ENCODE measurements around the gene GLMP. TPM values are rescaled to one million over a fixed set of nuclear protein-coding genes. Genes with fewer than 3 reads are reported as not detected.

GLMP gene
- total and polyA plus RNA-seq, 2 of the 13 experiments (the other 11 are each of a cell fraction or from before 2014, with no cell fraction given) = 44.6 to 75.8 TPM

DNA sequence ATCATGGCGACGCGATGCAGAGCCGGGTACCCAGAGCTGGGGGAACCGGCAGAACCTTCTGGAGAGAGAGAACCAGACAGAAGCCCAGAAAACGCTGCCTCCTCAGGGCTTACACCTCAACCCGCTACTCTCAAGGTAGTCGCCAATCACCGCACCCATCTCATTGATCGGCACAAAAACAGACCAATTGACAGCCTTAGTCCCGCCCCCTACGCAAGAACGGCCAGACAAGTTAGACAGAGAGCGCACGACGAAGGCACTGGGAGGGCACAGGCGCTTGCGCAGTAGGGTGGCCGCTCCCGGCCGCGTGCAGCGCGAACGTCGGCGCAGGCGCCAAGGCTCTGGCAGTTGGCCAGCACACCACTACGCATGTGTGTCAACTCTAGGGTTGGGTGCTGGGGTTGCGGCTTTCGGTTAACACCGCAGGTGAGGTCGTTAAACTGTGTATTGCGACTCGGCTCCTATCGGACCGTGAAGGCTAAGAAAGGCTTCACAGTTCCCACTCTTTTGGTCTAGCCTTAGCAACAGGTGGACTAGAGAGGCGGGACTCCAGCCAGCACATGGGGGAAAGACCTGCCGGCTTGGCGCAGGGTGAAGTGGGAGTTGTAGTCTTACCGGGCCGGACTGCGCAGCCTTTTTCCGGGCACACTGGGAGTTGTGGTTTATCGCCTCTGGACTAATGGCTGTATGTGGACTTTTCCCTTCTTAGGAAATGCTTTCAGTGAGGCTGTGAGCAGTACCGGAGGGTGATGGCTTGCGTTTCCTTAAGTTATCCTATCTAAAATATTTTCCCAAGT lies 42.9 kb upstream of the GLMP start, which contains the start of the genes CCT3 and TSACC (continued):
- TF ChIP-seq ZNF343 (CRISPR knock-in tag; IDR thresholded peaks at IDR 0.05) (peak; percentile 83; the same call in 1 of the 2 replicates), SRSF4 (IDR thresholded peaks at IDR 0.05; ENCODE audit: low read depth, low read length, poor library complexity, severe bottlenecking) (no peak), MTA1 (CRISPR knock-in tag; IDR thresholded peaks at IDR 0.05; ENCODE audit: borderline replicate concordance) (no peak), ARNT (IDR thresholded peaks at IDR 0.05) (no peak), KLF9 (CRISPR knock-in tag; IDR thresholded peaks at IDR 0.05; ENCODE audit: low read depth) (no peak), HNRNPK (IDR thresholded peaks at IDR 0.05; ENCODE audit: low read depth, low read length, poor library complexity, severe bottlenecking) (no peak), ZNF44 (CRISPR knock-in tag; IDR thresholded peaks at IDR 0.05) (no peak; the same call in none of the 2 replicates), SP1 (IDR thresholded peaks at IDR 0.05) (no peak), SP1 (CRISPR knock-in tag; IDR thresholded peaks at IDR 0.05) (peak; percentile 66; the same call in 1 of the 2 replicates), ZNF605 (CRISPR knock-in tag; IDR thresholded peaks at IDR 0.05) (peak; percentile 41; the same call in 1 of the 2 replicates), ZNF547 (CRISPR knock-in tag; IDR thresholded peaks at IDR 0.05) (peak; percentile 88; the same call in 1 of the 2 replicates), ZNF230 (CRISPR knock-in tag; IDR thresholded peaks at IDR 0.05) (no peak), RAD21 (CRISPR knock-in tag; IDR thresholded peaks at IDR 0.05) (peak; percentile 5; the same call in 1 of the 2 replicates), ZNF136 (CRISPR knock-in tag; IDR thresholded peaks at IDR 0.05; ENCODE audit: low read depth) (no peak), MED1 (CRISPR knock-in tag; IDR thresholded peaks at IDR 0.05) (no peak)
- TF ChIP-seq, protein P1, sequence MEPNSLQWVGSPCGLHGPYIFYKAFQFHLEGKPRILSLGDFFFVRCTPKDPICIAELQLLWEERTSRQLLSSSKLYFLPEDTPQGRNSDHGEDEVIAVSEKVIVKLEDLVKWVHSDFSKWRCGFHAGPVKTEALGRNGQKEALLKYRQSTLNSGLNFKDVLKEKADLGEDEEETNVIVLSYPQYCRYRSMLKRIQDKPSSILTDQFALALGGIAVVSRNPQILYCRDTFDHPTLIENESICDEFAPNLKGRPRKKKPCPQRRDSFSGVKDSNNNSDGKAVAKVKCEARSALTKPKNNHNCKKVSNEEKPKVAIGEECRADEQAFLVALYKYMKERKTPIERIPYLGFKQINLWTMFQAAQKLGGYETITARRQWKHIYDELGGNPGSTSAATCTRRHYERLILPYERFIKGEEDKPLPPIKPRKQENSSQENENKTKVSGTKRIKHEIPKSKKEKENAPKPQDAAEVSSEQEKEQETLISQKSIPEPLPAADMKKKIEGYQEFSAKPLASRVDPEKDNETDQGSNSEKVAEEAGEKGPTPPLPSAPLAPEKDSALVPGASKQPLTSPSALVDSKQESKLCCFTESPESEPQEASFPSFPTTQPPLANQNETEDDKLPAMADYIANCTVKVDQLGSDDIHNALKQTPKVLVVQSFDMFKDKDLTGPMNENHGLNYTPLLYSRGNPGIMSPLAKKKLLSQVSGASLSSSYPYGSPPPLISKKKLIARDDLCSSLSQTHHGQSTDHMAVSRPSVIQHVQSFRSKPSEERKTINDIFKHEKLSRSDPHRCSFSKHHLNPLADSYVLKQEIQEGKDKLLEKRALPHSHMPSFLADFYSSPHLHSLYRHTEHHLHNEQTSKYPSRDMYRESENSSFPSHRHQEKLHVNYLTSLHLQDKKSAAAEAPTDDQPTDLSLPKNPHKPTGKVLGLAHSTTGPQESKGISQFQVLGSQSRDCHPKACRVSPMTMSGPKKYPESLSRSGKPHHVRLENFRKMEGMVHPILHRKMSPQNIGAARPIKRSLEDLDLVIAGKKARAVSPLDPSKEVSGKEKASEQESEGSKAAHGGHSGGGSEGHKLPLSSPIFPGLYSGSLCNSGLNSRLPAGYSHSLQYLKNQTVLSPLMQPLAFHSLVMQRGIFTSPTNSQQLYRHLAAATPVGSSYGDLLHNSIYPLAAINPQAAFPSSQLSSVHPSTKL (CRISPR knock-in tag; IDR thresholded peaks at IDR 0.05) = peak; percentile 31; the same call in 1 of the 2 replicates
- TF ChIP-seq, protein P2, sequence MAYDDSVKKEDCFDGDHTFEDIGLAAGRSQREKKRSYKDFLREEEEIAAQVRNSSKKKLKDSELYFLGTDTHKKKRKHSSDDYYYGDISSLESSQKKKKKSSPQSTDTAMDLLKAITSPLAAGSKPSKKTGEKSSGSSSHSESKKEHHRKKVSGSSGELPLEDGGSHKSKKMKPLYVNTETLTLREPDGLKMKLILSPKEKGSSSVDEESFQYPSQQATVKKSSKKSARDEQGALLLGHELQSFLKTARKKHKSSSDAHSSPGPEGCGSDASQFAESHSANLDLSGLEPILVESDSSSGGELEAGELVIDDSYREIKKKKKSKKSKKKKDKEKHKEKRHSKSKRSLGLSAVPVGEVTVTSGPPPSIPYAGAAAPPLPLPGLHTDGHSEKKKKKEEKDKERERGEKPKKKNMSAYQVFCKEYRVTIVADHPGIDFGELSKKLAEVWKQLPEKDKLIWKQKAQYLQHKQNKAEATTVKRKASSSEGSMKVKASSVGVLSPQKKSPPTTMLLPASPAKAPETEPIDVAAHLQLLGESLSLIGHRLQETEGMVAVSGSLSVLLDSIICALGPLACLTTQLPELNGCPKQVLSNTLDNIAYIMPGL (CRISPR knock-in tag; IDR thresholded peaks at IDR 0.05; ENCODE audit: borderline replicate concordance in 1 of 2, low read depth in 1 of 2) = peak in 1 of 2 experiments; percentile 48; a peak in 1 of 4 replicates
- TF ChIP-seq, protein P3, sequence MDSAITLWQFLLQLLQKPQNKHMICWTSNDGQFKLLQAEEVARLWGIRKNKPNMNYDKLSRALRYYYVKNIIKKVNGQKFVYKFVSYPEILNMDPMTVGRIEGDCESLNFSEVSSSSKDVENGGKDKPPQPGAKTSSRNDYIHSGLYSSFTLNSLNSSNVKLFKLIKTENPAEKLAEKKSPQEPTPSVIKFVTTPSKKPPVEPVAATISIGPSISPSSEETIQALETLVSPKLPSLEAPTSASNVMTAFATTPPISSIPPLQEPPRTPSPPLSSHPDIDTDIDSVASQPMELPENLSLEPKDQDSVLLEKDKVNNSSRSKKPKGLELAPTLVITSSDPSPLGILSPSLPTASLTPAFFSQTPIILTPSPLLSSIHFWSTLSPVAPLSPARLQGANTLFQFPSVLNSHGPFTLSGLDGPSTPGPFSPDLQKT (CRISPR knock-in tag; IDR thresholded peaks at IDR 0.05; ENCODE audit: borderline replicate concordance) = no peak
- TF ChIP-seq, protein P4, sequence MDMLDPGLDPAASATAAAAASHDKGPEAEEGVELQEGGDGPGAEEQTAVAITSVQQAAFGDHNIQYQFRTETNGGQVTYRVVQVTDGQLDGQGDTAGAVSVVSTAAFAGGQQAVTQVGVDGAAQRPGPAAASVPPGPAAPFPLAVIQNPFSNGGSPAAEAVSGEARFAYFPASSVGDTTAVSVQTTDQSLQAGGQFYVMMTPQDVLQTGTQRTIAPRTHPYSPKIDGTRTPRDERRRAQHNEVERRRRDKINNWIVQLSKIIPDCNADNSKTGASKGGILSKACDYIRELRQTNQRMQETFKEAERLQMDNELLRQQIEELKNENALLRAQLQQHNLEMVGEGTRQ (IDR thresholded peaks at IDR 0.05; ENCODE audit: low read depth, low read length) = no peak
- TF ChIP-seq, protein P4 (CRISPR knock-in tag; IDR thresholded peaks at IDR 0.05; ENCODE audit: borderline replicate concordance) = 0 out of 2 replicates have a peak, but pooled peaks have one; percentile 27
